GM19240 (cell line): ENCODE measurements around the gene GJB5.
"Not testable (repeated sequence)": the region's sequence is repeated elsewhere in the genome, so short reads cannot be mapped to it uniquely, and the experiment has no call there.

Experiments
- DNase-seq: peaks from one replicate; pipeline ENCODE4 v3.0.0; 2011; ENCODE audit warnings: low spot score; ENCODE audit not compliant: insufficient read length

GJB5 gene

GRCh38 chr1:34745666-34746065 lies 9.2 kb upstream of the GJB5 start:
- no peak for DNase-seq

- DNase-seq = no peak
These were observed 8.7 kb upstream of the GJB5 start for GRCh38 chr1:34746101-34746500.

- DNase-seq = no peak
These were observed 7.8 kb upstream of the GJB5 start for GRCh38 chr1:34746785-34747637.

GRCh38 chr1:34747638-34747941 lies 7.3 kb upstream of the GJB5 start:
- no peak for DNase-seq

GRCh38 chr1:34749992-34750391 lies 4.9 kb upstream of the GJB5 start:
- no peak for DNase-seq

GRCh38 chr1:34750610-34751009 lies 4.2 kb upstream of the GJB5 start:
- no peak for DNase-seq

GRCh38 chr1:34753163-34753562 lies 1.7 kb upstream of the GJB5 start:
- DNase-seq = no peak

- no peak for DNase-seq
These were observed 1.1 kb downstream of the GJB5 start for GRCh38 chr1:34755961-34756360.

GRCh38 chr1:34757386-34757785 lies 2.5 kb downstream of the GJB5 start:
- no peak for DNase-seq

GRCh38 chr1:34758751-34759150 lies 3.9 kb downstream of the GJB5 start:
- no peak for DNase-seq

GRCh38 chr1:34759503-34760357 lies 4.9 kb downstream of the GJB5 start, which contains the start of gene GJB4:
Gene GJB4, plus strand, starts transcription at chr1:34759740. Its CDS starts 1,515 bp downstream, at chr1:34761255.
- no peak for DNase-seq

- no peak for DNase-seq
These were observed 6.4 kb downstream of the GJB5 start for GRCh38 chr1:34761176-34761761.

GRCh38 chr1:34761776-34762307 lies 7.0 kb downstream of the GJB5 start:
- no peak for DNase-seq

GRCh38 chr1:34762474-34763141 lies 7.8 kb downstream of the GJB5 start:
- DNase-seq = no peak

GRCh38 chr1:34763142-34763781 lies 8.4 kb downstream of the GJB5 start:
- DNase-seq = no peak

- DNase-seq = no peak
These were observed 14.0 kb downstream of the GJB5 start for GRCh38 chr1:34768856-34769255.

- no peak for DNase-seq
These were observed 16.2 kb downstream of the GJB5 start for GRCh38 chr1:34770891-34771504.

- DNase-seq = no peak
These were observed 16.9 kb downstream of the GJB5 start for GRCh38 chr1:34771573-34772371.

- DNase-seq = not testable (repeated sequence)
These were observed 18.3 kb downstream of the GJB5 start for GRCh38 chr1:34773114-34773513.

- DNase-seq = no peak
These were observed 20.1 kb downstream of the GJB5 start for GRCh38 chr1:34774957-34775356.
